HUES48 (cell line): ENCODE measurements around the gene SLC36A3.
A peak's percentile ranks its signal among the peaks of the same experiment; 100 is the strongest.

Experiments
- H3K27ac ChIP-seq: one replicate; pipeline ENCODE4 v1.7.0; 2013; ENCODE audit warnings: low read depth, low read length, inconsistent platforms
- H3K27me3 ChIP-seq: 2 replicates; pipeline ENCODE4 v1.6.1; 2013; ENCODE audit warnings: mild to moderate bottlenecking, low read length; ENCODE audit not compliant: control insufficient read depth, insufficient read depth
- H3K36me3 ChIP-seq: 2 replicates; pipeline ENCODE4 v1.6.1; 2013; ENCODE audit warnings: low read length; ENCODE audit not compliant: control insufficient read depth, insufficient read depth
- H3K4me1 ChIP-seq: 2 replicates; pipeline ENCODE4 v1.6.1; 2013; ENCODE audit warnings: mild to moderate bottlenecking, low read length; ENCODE audit not compliant: control insufficient read depth, insufficient read depth
- H3K4me3 ChIP-seq: 2 replicates; pipeline ENCODE4 v1.5.1; 2013; ENCODE audit warnings: mild to moderate bottlenecking, low read depth, low read length
- H3K9ac ChIP-seq: 2 replicates; pipeline ENCODE4 v1.6.1; 2013; ENCODE audit warnings: mild to moderate bottlenecking, low read depth, low read length, moderate library complexity
- H3K9me3 ChIP-seq: 2 replicates; pipeline ENCODE4 v1.6.1; 2013; ENCODE audit warnings: low read length; ENCODE audit not compliant: control insufficient read depth, insufficient read depth

The SLC36A3 gene

DNA sequence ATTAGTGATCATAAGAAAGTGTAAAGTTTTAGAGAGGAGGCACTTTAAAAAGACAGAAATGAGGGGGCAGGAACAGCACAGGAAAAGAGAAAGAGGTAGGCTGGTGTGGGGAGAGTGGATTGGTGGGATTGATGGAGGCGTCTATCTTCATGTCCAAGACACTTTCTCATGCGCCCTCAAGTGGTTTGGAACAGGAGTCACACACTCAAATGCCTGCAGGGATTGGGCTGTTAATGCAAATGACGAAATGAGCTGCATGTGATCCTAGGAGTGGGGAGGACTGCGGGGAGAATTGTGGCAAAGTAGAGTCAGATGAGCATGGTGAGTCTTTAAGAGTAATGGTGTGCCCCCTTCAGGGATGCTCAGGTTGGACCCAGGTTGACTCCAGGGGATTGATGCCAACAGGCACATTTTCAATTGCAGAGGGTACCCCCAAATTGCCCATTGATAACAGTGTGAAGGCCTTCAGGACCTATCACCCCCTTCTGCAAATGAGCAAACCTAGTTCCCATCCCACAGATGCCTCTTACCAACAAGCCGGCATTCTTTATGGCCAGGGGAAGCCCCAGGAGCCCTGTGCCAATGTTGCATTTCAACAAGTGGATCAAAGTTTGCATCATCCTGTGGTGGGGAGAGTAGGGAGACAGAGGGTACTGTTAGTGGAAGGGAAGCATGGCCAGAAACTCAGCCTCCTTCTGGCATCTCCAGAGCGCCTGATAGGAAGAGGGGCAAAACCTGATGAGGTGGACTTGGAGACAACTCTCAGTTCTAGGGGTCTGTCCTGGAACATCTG is 5.3 kb downstream of the SLC36A3 start:
- no peaks in the 10 kb centered on the region for H3K36me3 ChIP-seq
- H3K9me3 ChIP-seq, result no peaks in the 10 kb centered on the region
- no peak overlapping the region for H3K4me3 ChIP-seq
- H3K27ac ChIP-seq, result no peak overlapping the region
- no peak overlapping the region for H3K9ac ChIP-seq
- no peaks in the 10 kb centered on the region for H3K4me1 ChIP-seq
- no peaks in the 10 kb centered on the region for H3K27me3 ChIP-seq

DNA sequence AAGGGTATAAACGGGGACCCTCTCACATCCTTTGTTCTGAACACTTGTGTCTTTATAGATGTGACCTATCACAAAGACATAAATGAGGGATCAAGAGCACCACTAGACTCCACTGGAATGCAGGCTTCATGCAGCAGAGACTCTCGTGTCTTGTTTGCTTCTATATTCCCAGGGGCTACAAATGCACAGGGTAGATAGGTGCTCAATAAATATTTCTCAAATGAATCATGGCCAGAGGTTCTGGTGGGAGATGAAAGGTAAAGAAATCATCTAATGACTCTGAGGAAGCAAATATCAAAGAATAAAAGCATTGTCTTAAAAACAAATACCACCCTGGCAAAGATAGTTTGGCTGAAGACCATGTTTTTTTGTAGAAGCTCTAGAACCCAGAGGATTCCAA is 6.6 kb downstream of the SLC36A3 start:
- no peaks in the 10 kb centered on the region for H3K36me3 ChIP-seq
- H3K4me1 ChIP-seq, result no peaks in the 10 kb centered on the region
- no peak overlapping the region for H3K27ac ChIP-seq
- no peak overlapping the region for H3K4me3 ChIP-seq
- no peak overlapping the region for H3K9ac ChIP-seq
- H3K27me3 ChIP-seq, result no peaks in the 10 kb centered on the region
- no peaks in the 10 kb centered on the region for H3K9me3 ChIP-seq

DNA sequence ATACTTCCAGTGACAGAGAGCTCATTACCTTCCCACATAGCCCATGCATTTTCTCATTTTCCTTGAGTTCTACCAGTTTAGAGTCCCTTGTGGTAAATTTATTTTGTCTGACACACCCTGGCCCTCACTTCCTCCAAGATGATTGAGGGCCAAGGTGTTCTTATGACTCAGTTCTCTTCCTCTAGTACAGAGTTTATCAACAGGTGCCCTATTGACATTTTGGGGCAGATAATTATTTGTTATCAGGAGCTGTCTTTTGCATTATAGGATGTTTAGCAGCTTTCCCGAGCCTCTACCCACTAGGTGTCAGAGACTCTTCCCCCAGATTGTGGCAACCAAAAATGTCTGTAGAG is 7.1 kb downstream of the SLC36A3 start:
- no peaks in the 10 kb centered on the region for H3K27me3 ChIP-seq
- H3K4me1 ChIP-seq, result no peaks in the 10 kb centered on the region

DNA sequence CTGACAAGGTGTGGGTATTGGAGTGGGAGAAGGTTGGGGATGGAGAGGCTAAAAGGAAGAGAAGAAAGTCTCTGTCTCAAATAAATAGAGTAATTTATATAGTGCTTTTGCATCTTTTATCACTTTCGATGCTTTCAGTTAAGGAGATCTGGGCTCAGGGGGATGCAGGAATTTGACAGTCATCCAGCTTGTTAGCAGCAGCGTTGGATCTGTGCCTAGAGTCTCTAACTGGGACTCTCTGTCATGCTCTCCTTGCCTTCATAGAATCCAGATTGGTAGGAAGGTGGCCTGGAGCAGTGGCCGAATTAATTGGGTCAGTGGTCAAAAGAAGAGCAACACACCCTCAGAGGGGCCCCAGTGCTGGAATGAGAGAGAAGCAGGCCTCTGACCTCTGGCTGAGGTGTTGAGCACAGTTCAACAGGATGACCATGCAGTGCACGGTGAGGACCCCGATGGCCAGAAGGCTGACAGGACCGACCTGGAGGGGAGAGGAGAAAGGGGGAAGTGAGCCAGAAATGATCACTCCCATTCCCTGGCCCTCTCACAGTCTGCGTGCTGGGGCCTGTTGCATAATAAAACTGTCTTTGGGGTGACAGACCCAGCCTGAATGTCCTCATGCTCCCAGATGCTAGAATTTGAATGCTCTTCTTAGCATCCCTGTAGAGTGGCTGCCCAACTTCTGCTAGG is 7.6 kb downstream of the SLC36A3 start:
- H3K9me3 ChIP-seq, result no peaks in the 10 kb centered on the region
- H3K36me3 ChIP-seq, result no peaks in the 10 kb centered on the region
- H3K9ac ChIP-seq, result no peak overlapping the region
- no peaks in the 10 kb centered on the region for H3K4me1 ChIP-seq
- H3K27ac ChIP-seq, result no peak overlapping the region
- H3K27me3 ChIP-seq, result no peaks in the 10 kb centered on the region
- H3K4me3 ChIP-seq, result no peak overlapping the region

More for the DNA sequence above, 7.1 kb downstream of the SLC36A3 start:
- H3K4me3 ChIP-seq, result no peak overlapping the region
- no peaks in the 10 kb centered on the region for H3K9me3 ChIP-seq
- H3K9ac ChIP-seq, result no peak overlapping the region
- H3K27ac ChIP-seq, result no peak overlapping the region
- no peaks in the 10 kb centered on the region for H3K36me3 ChIP-seq

DNA sequence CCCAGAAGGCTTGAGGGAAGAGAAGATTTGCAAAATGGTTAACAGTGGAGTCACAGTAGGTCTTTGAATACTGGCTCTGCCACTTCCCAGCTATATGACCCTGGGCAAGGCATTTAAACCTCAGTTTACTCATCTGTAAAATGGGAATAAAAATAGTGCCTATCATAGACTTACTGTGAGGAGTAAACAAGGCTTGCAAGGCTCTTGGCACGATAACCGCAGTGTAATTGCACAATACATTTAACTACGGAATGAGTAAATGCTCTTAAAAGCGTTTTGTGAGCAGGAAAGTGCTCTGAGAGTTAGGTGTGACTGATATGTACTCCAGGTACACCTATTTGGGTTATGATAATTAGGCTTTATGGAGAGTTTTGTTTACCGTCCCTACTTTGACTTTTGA is 8.4 kb downstream of the SLC36A3 start:
- Histone ChIP-seq H3K27me3 (no peaks in the 10 kb centered on the region), H3K27ac (no peak overlapping the region), H3K9ac (no peak overlapping the region)

DNA sequence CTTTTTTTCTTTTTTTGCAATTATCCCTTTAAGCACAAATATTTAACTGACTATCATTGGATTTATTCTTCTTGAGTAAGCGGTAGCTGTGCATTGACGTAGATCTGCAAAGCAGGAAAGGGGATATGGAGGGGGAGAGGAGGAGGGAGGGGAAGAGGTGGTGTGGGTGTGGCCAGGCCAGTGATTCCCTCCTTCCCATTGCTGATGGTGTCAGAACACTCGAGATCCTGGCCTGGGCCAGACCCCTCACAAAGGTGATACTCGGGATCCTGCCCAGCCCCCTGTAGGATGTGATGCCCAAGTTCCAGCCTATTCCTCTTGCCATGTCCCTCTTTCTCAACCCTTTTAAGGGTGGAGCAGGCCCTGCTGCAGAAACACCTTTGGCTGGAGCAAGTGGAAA is 9.9 kb downstream of the SLC36A3 start:
- H3K4me3 ChIP-seq, result no peak overlapping the region
- H3K27me3 ChIP-seq, result no peaks in the 10 kb centered on the region
- H3K4me1 ChIP-seq, result no peaks in the 10 kb centered on the region
- H3K9me3 ChIP-seq, result no peaks in the 10 kb centered on the region
- H3K27ac ChIP-seq, result no peak overlapping the region
- H3K36me3 ChIP-seq, result no peaks in the 10 kb centered on the region
- no peak overlapping the region for H3K9ac ChIP-seq

More for the DNA sequence above, 8.4 kb downstream of the SLC36A3 start:
- Histone ChIP-seq H3K36me3 (no peaks in the 10 kb centered on the region), H3K4me3 (no peak overlapping the region), H3K4me1 (no peaks in the 10 kb centered on the region), H3K9me3 (no peaks in the 10 kb centered on the region)

DNA sequence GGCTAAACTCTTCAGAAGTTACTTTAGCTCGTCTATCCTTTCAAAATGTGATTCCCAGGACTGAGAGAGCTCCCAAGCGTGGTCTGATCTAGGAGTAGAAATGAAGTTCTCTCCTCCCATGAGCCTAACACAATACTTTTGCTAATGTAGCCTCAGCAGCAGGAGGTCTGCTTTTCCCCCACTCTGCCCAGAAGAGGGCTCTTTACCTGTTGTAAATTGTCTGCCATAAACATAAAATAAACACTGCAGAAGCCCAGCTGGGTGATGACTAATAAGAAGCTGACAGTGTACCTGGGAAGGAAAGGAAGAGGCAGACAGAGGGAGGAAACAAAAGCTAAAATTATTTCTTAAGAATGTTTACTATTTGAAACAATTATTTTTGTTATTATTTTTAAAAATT is 15.4 kb downstream of the SLC36A3 start:
- H3K27ac ChIP-seq, result peak overlapping the region; percentile 31
- H3K9ac ChIP-seq, result no peak overlapping the region
- no peaks in the 10 kb centered on the region for H3K9me3 ChIP-seq
- H3K4me3 ChIP-seq, result no peak overlapping the region
- no peaks in the 10 kb centered on the region for H3K36me3 ChIP-seq
- no peaks in the 10 kb centered on the region for H3K27me3 ChIP-seq
- H3K4me1 ChIP-seq, result peaks cover 6% of the 10 kb centered on the region

DNA sequence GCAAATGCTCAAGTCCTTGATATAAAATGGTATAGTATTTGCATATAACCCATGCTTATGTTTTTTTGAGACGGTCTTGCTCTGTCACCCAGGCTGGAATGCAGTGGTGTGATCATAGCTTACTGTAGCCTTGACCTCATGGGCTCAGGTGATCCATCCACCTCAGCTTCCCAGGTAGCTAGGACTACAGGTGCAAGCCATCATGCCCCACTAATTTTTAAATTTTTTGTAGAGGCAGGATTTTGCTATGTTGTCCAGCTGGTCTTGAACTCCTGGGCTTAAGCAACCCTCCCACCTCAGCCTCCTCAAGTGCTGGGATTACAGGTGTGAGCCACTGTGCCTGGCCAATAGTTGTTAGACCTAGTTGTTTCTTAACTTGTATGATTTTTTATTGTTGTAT is 17.3 kb downstream of the SLC36A3 start:
- Histone ChIP-seq H3K4me3 (no peak overlapping the region), H3K27ac (no peak overlapping the region), H3K36me3 (no peaks in the 10 kb centered on the region), H3K27me3 (no peaks in the 10 kb centered on the region), H3K9me3 (no peaks in the 10 kb centered on the region), H3K4me1 (peaks cover 6% of the 10 kb centered on the region), H3K9ac (no peak overlapping the region)

DNA sequence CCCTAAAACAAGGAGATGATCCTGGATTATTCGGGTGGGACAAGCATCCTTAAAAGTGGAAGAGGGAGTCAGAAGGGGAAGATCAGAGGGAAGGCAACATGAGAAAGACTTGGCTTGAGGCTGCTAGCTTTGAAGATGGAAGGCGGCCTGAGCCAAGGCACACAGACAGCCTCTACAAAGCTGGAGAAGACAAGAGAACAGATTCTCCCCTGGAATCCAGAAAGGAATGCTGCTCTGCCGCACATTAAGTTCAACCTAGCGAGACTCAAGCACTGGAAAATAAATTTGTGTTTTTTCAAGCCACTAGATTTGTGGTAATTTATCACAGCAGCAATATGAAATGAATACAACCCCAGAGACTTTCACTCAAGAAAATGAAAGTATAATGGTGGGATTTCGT is 17.9 kb downstream of the SLC36A3 start:
- H3K27ac ChIP-seq, result no peak overlapping the region

DNA sequence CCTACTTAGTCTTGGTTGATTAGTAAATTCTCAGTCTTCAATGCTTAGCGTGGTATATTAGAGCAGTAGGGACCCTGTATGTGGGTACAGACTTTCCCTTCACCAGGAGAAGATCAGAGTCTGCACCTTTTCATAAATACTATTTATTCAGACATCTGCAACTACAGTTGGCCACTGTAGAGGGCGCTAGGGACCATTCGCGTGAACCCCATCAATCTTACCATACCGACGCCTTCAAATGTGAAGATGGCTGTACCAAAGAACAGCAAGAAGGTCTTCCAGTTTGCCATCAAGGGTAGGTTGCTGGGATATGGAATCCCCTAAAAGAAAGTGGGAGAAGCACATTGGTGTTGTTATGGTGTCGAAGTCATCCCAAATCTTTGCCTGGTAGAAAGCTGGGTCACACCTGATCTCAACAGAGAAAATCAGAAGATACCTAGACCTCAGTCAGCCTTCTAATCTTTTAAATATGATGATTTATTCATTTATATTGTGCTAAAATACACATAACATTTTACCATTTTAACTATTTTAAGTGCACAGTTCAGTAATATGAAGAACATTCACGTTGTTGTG is 19.1 kb downstream of the SLC36A3 start:
- no peak overlapping the region for H3K27ac ChIP-seq
- H3K36me3 ChIP-seq, result no peaks in the 10 kb centered on the region
- no peak overlapping the region for H3K4me3 ChIP-seq
- peaks cover 6% of the 10 kb centered on the region for H3K4me1 ChIP-seq
- H3K9ac ChIP-seq, result no peak overlapping the region
- no peaks in the 10 kb centered on the region for H3K27me3 ChIP-seq
- no peaks in the 10 kb centered on the region for H3K9me3 ChIP-seq

More for the DNA sequence above, 17.9 kb downstream of the SLC36A3 start:
- Histone ChIP-seq H3K9ac (no peak overlapping the region), H3K4me1 (peaks cover 6% of the 10 kb centered on the region), H3K27me3 (no peaks in the 10 kb centered on the region), H3K4me3 (no peak overlapping the region), H3K36me3 (no peaks in the 10 kb centered on the region), H3K9me3 (no peaks in the 10 kb centered on the region)

DNA sequence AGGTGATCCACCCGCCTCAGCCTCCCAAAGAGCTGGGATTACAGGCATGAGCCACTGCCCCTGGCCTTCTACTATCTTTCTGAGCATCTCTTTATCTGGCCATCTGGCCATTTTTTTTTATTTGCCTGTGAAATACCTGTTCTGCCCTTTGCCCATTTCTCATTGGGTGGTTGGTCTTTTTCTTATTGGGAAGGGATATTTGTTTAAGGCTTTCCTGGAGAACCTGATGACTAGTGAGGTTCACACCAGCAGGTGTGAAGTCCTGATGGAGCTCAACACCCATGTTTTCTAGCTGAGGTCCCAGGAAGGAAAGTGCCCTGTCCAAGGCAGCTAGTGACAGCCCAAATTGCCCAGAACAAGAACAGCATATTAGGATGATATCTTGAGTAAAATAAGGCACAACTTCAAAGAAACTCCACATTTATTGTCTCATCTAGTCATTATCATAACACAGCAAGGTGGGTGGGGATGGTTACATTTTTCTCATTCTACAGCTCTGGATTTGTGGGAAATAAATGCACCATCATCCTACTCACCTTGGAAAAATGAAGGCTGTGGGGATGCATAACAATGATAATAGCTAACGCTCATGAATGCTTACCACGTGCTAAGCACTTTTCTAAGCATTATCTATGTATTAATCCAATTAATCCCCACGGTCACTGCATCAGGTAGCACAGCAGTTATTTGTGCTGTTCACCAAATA is 20.3 kb downstream of the SLC36A3 start:
- H3K36me3 ChIP-seq, result no peaks in the 10 kb centered on the region
- no peak overlapping the region for H3K27ac ChIP-seq
- H3K9ac ChIP-seq, result no peak overlapping the region
- H3K4me1 ChIP-seq, result peaks cover 5% of the 10 kb centered on the region
- no peaks in the 10 kb centered on the region for H3K27me3 ChIP-seq
- H3K9me3 ChIP-seq, result no peaks in the 10 kb centered on the region
- no peak overlapping the region for H3K4me3 ChIP-seq
